Loucy (cell line): ENCODE data around the gene MRM2.
A peak's percentile ranks its signal among the peaks of the same experiment; 100 is the strongest.

ENCODE experiments used
- CTCF ChIP-seq: fragments of 200-600 bp; sonication (generic); conservative IDR thresholded peaks from 2 replicates; pipeline ENCODE4 v1.5.1; 2014; ENCODE audit warnings: mild to moderate bottlenecking, antibody characterized with exemption, low read length
- EZH2phosphoT487 ChIP-seq: fragments of 200-600 bp; IDR thresholded peaks from 2 replicates; pipeline ENCODE4 v1.6.1; 2018; ENCODE audit warnings: antibody characterized with exemption, mild to moderate bottlenecking, moderate library complexity, borderline replicate concordance

GRCh38 chr7:2248984-2249694, 7.1 kb upstream of the MRM2 start:
- TF ChIP-seq CTCF (0 out of 2 replicates have a peak, but pooled peaks have one; percentile 16), EZH2phosphoT487 (no peak)
